Measurements from ENCODE around the gene CRLF2.
"Not testable (repeated sequence)": the region's sequence is repeated elsewhere in the genome, so short reads cannot be mapped to it uniquely, and the experiment has no call there.

CRLF2 gene

GRCh38 chrX:1212532-1212931, at the start of gene CRLF2:
CRLF2 (minus strand) TSS chrX:1212649; CDS start chrX:1212634, 15 bp downstream.
- no peak for DNase-seq (ENCODE audit: low read depth)

GRCh38 chrX:1261771-1262170, 49.3 kb upstream of the CRLF2 start:
- not testable (repeated sequence) for DNase-seq (ENCODE audit: low read depth)

GRCh38 chrX:1261285-1261684, 48.8 kb upstream of the CRLF2 start:
- no peak for DNase-seq (ENCODE audit: low read depth)

- DNase-seq (ENCODE audit: low read depth) = no peak
These were observed 40.4 kb upstream of the CRLF2 start for GRCh38 chrX:1252861-1253260.

GRCh38 chrX:1249101-1249887, 36.8 kb upstream of the CRLF2 start:
- DNase-seq (ENCODE audit: low read depth) = peak; percentile 43

GRCh38 chrX:1248331-1249061, 36.0 kb upstream of the CRLF2 start:
- peak; percentile 41 for DNase-seq (ENCODE audit: low read depth)

GRCh38 chrX:1246816-1247215, 34.4 kb upstream of the CRLF2 start:
- peak; percentile 64 for DNase-seq (ENCODE audit: low read depth)

- no peak for DNase-seq (ENCODE audit: low read depth)
These were observed 32.0 kb upstream of the CRLF2 start for GRCh38 chrX:1244164-1245076.

GRCh38 chrX:1242891-1243402, 30.5 kb upstream of the CRLF2 start:
- DNase-seq (ENCODE audit: low read depth) = peak; percentile 37

- DNase-seq (ENCODE audit: low read depth) = not testable (repeated sequence)
These were observed 28.1 kb upstream of the CRLF2 start for GRCh38 chrX:1240551-1240950.

GRCh38 chrX:1239681-1240142, 27.3 kb upstream of the CRLF2 start:
- DNase-seq (ENCODE audit: low read depth) = no peak

GRCh38 chrX:1231850-1232465, 19.5 kb upstream of the CRLF2 start:
- DNase-seq (ENCODE audit: low read depth) = no peak

GRCh38 chrX:1228101-1228500, 15.7 kb upstream of the CRLF2 start:
- not testable (repeated sequence) for DNase-seq (ENCODE audit: low read depth)

GRCh38 chrX:1226249-1226648, 13.8 kb upstream of the CRLF2 start:
- no peak for DNase-seq (ENCODE audit: low read depth)

- no peak for DNase-seq (ENCODE audit: low read depth)
These were observed 12.5 kb upstream of the CRLF2 start for GRCh38 chrX:1224954-1225353.

GRCh38 chrX:1223242-1223600, 10.8 kb upstream of the CRLF2 start:
- DNase-seq (ENCODE audit: low read depth) = no peak

- DNase-seq (ENCODE audit: low read depth) = no peak
These were observed 10.2 kb upstream of the CRLF2 start for GRCh38 chrX:1222531-1223241.

- DNase-seq (ENCODE audit: low read depth) = no peak
These were observed 8.9 kb upstream of the CRLF2 start for GRCh38 chrX:1221296-1221845.

- no peak for DNase-seq (ENCODE audit: low read depth)
These were observed 5.8 kb upstream of the CRLF2 start for GRCh38 chrX:1218286-1218685.

GRCh38 chrX:1215123-1215823, 2.8 kb upstream of the CRLF2 start:
- no peak for DNase-seq (ENCODE audit: low read depth)

All from stimulated activated CD4-positive, alpha-beta T cell treated with anti-CD3 and anti-CD28 coated beads, Interleukin-2, amount 100 ng/mL, for 4 hours (primary cell).